Measurements from ENCODE around the gene SDSL.

- no peak for TF ChIP-seq CTCF (conservative IDR thresholded peaks at IDR 0.05; ENCODE audit: low read depth, low read length)
- no peak for TF ChIP-seq RAD21 (IDR thresholded peaks at IDR 0.05; ENCODE audit: low read length)
- no peak for TF ChIP-seq RFX5 (IDR thresholded peaks at IDR 0.05; ENCODE audit: low read depth, low read length)
- TF ChIP-seq ELK1 (IDR thresholded peaks at IDR 0.05; ENCODE audit: borderline replicate concordance, low read depth, low read length): no peak
Observed at GRCh38 chr12:113416091-113416754, 6.0 kb upstream of the SDSL start.
